Measurements from ENCODE around the gene ZBTB38.

ZBTB38 gene

DNA sequence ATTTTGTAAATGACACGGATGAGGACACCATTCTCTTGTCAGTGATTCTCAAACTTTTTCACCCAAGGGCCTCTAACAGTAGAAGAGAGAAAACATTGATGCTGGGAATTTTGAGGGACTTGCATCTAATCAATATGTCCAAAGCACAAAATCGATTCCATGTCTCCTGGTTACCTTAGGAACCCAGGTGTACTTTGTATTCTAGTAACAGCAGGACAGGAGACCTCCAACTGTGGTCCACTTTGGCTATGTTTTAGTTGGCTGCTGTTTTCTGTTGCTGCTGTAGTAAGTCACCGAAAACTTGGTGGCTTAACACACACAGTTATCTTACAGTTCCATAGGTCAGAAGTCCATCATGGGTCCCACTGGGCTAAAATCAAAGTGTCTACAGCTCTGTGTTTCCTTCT is 24.4 kb upstream of the ZBTB38 start:
- Histone ChIP-seq H3K9me3 (ENCODE audit: control insufficient read depth, low read depth, low read length) (no peaks in the 10 kb centered on the region), H3K27me3 (ENCODE audit: control insufficient read depth, insufficient read depth, low read length) (no peaks in the 10 kb centered on the region), H3K27ac (ENCODE audit: low read length) (no peak overlapping the region), H3K9ac (ENCODE audit: low read length) (no peak overlapping the region), H3K36me3 (ENCODE audit: control insufficient read depth, low read depth, low read length) (no peaks in the 10 kb centered on the region), H3K4me1 (ENCODE audit: control insufficient read depth, low read depth, low read length) (no peaks in the 10 kb centered on the region), H3K4me3 (ENCODE audit: low read length) (no peak overlapping the region)

DNA sequence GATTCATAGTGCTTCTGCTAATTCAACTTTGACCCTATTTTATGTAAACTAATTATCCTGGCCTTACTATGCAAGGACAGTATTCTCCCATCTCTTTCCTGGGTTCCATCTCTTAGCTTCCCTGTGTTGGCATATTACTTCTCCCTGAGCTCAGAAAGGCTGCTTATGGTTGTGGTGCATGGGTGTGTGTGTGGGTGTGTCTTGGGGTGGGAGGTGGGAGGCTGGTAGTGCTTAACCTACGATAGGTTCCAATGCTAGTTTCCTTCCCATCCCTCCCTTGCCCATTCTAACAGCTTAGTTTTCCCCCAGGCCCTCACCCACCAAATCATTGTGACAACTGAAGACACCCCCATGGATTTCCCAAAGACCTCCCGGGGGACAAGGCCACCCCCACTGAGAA is 22.8 kb upstream of the ZBTB38 start:
- Histone ChIP-seq H3K27ac (ENCODE audit: low read length) (no peak overlapping the region), H3K4me1 (ENCODE audit: control insufficient read depth, low read depth, low read length) (no peaks in the 10 kb centered on the region), H3K36me3 (ENCODE audit: control insufficient read depth, low read depth, low read length) (no peaks in the 10 kb centered on the region), H3K9me3 (ENCODE audit: control insufficient read depth, low read depth, low read length) (no peaks in the 10 kb centered on the region), H3K27me3 (ENCODE audit: control insufficient read depth, insufficient read depth, low read length) (no peaks in the 10 kb centered on the region), H3K9ac (ENCODE audit: low read length) (no peak overlapping the region), H3K4me3 (ENCODE audit: low read length) (no peak overlapping the region)

DNA sequence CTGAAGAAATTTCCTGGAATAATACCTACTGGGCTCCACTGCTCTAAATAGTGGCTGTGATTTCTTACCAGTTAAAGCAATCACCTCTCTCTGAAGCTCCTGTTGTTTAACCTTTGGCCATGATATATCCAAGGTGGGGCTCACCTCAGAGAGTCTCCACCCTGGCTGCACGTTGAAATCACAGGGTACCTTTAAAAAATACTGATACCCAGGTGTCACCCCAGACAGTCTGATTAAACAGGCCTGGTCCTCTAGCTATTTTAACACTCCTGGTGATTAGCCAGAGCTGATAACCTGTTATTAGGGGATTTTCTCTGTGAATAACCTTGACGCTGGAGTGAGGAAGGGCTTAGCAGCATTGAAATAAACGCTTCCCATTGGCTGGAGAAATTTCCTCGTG is 22.3 kb upstream of the ZBTB38 start:
- no peaks in the 10 kb centered on the region for H3K36me3 ChIP-seq (ENCODE audit: control insufficient read depth, low read depth, low read length)
- H3K4me3 ChIP-seq (ENCODE audit: low read length), result no peak overlapping the region
- no peaks in the 10 kb centered on the region for H3K4me1 ChIP-seq (ENCODE audit: control insufficient read depth, low read depth, low read length)
- no peak overlapping the region for H3K9ac ChIP-seq (ENCODE audit: low read length)
- no peaks in the 10 kb centered on the region for H3K27me3 ChIP-seq (ENCODE audit: control insufficient read depth, insufficient read depth, low read length)
- H3K27ac ChIP-seq (ENCODE audit: low read length), result no peak overlapping the region
- no peaks in the 10 kb centered on the region for H3K9me3 ChIP-seq (ENCODE audit: control insufficient read depth, low read depth, low read length)

DNA sequence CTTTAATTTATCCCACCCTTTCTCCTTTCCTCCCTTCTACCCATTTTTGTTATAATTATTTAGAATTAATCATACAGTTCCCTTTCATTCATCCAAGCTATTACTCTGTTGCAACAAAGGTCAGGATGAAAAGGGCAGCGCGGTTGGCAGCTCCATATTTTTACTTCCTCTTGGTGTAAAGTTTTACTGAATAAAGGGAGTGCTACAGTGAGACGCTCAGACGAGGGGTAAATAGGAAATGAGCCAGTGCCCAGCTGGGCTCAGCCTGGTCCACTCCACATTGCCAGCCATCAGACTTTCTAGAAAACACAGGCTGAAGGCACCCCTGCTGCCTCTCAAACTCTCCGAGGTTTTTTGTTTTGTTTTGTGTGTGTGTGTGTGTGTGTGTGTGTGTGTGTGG is 21.9 kb upstream of the ZBTB38 start:
- H3K36me3 ChIP-seq (ENCODE audit: control insufficient read depth, low read depth, low read length), result no peaks in the 10 kb centered on the region
- H3K4me3 ChIP-seq (ENCODE audit: low read length), result no peak overlapping the region
- H3K4me1 ChIP-seq (ENCODE audit: control insufficient read depth, low read depth, low read length), result no peaks in the 10 kb centered on the region
- no peak overlapping the region for H3K27ac ChIP-seq (ENCODE audit: low read length)
- no peaks in the 10 kb centered on the region for H3K27me3 ChIP-seq (ENCODE audit: control insufficient read depth, insufficient read depth, low read length)
- no peaks in the 10 kb centered on the region for H3K9me3 ChIP-seq (ENCODE audit: control insufficient read depth, low read depth, low read length)
- H3K9ac ChIP-seq (ENCODE audit: low read length), result no peak overlapping the region

DNA sequence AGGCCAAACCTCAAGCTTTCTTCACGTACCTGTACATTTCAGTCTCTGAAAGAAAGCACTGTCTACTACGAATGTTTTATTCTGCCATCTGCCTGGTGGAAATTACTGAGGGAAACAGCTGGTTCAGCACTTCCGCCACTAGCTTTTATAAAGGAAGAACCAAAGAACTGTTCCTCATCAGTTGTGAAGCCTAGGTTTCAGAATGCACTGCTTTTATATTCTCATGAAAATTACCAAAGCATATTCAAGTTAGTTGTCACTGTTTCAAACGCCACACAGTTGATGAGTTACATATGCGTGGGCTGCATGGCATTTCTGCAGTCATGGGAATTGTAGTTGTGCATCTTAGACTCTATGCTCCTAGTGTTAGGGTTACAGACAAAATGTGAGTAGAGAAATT is 21.5 kb upstream of the ZBTB38 start:
- H3K36me3 ChIP-seq (ENCODE audit: control insufficient read depth, low read depth, low read length), result no peaks in the 10 kb centered on the region
- H3K9me3 ChIP-seq (ENCODE audit: control insufficient read depth, low read depth, low read length), result no peaks in the 10 kb centered on the region
- no peak overlapping the region for H3K27ac ChIP-seq (ENCODE audit: low read length)
- no peak overlapping the region for H3K9ac ChIP-seq (ENCODE audit: low read length)
- H3K27me3 ChIP-seq (ENCODE audit: control insufficient read depth, insufficient read depth, low read length), result no peaks in the 10 kb centered on the region
- H3K4me3 ChIP-seq (ENCODE audit: low read length), result no peak overlapping the region
- no peaks in the 10 kb centered on the region for H3K4me1 ChIP-seq (ENCODE audit: control insufficient read depth, low read depth, low read length)

DNA sequence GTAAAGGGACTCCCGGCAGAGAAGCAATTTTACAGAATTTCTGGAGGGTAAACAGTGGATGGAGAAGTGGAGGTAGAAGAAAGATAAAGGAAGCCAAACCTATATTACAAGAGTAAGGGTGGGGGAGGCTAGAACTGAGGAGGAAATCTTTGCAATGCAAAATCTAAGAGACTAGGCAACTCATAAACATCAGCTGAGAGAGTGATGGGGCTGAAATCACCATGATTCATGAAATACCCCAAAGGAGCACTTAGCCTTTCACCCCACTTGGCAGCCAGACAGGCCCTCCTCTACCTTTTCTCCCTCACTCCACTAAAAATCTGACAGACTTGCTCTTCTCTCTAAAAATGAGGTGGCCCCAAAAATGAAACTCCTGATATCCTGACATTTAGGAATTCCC is 19.5 kb upstream of the ZBTB38 start:
- no peak overlapping the region for H3K27ac ChIP-seq (ENCODE audit: low read length)
- no peak overlapping the region for H3K9ac ChIP-seq (ENCODE audit: low read length)
- H3K9me3 ChIP-seq (ENCODE audit: control insufficient read depth, low read depth, low read length), result no peaks in the 10 kb centered on the region
- no peak overlapping the region for H3K4me3 ChIP-seq (ENCODE audit: low read length)
- H3K4me1 ChIP-seq (ENCODE audit: control insufficient read depth, low read depth, low read length), result no peaks in the 10 kb centered on the region
- no peaks in the 10 kb centered on the region for H3K36me3 ChIP-seq (ENCODE audit: control insufficient read depth, low read depth, low read length)
- H3K27me3 ChIP-seq (ENCODE audit: control insufficient read depth, insufficient read depth, low read length), result no peaks in the 10 kb centered on the region

DNA sequence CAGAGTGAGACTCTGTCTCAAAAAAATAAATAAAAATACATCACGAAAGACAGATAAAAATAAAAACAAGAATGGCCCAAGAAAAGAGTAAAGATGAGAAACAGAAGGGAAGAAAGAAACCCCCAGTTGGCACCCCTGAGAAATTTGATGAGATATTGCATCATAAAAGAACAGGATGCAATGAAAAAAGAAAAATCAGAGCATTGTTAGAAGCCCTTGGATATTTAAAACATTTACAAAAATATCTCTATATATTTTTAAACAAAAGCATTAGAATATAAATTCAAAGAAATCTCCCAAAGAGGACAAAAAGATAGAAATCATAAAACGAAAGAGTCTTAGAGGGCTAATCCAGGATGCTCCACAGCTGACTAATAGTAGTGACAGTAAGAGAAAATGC is 18.6 kb upstream of the ZBTB38 start:
- no peak overlapping the region for H3K4me3 ChIP-seq (ENCODE audit: low read length)
- H3K9ac ChIP-seq (ENCODE audit: low read length), result no peak overlapping the region
- no peaks in the 10 kb centered on the region for H3K27me3 ChIP-seq (ENCODE audit: control insufficient read depth, insufficient read depth, low read length)
- no peaks in the 10 kb centered on the region for H3K36me3 ChIP-seq (ENCODE audit: control insufficient read depth, low read depth, low read length)
- no peak overlapping the region for H3K27ac ChIP-seq (ENCODE audit: low read length)
- no peaks in the 10 kb centered on the region for H3K4me1 ChIP-seq (ENCODE audit: control insufficient read depth, low read depth, low read length)
- no peaks in the 10 kb centered on the region for H3K9me3 ChIP-seq (ENCODE audit: control insufficient read depth, low read depth, low read length)

DNA sequence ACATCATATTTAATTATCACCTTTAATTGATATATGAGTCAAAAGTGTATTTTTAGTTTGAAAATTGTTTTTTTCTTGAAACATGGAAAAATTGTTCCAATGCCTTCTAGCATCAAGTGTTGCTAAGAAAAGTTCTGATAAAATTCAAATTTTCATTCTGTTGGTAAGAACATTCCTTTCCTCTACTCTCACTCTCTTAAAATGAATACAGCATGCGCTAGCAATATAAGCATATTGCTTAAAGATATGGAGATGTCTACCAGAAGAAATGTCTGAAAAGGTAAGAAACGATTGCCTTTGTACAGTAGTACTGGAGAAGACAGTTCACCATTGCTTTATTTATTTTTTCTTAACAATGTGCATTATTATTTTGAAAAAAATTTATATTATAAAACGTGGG is 17.6 kb upstream of the ZBTB38 start:
- Histone ChIP-seq H3K9ac (ENCODE audit: low read length) (no peak overlapping the region), H3K27ac (ENCODE audit: low read length) (no peak overlapping the region), H3K36me3 (ENCODE audit: control insufficient read depth, low read depth, low read length) (no peaks in the 10 kb centered on the region), H3K4me3 (ENCODE audit: low read length) (no peak overlapping the region), H3K9me3 (ENCODE audit: control insufficient read depth, low read depth, low read length) (no peaks in the 10 kb centered on the region), H3K27me3 (ENCODE audit: control insufficient read depth, insufficient read depth, low read length) (no peaks in the 10 kb centered on the region), H3K4me1 (ENCODE audit: control insufficient read depth, low read depth, low read length) (no peaks in the 10 kb centered on the region)

DNA sequence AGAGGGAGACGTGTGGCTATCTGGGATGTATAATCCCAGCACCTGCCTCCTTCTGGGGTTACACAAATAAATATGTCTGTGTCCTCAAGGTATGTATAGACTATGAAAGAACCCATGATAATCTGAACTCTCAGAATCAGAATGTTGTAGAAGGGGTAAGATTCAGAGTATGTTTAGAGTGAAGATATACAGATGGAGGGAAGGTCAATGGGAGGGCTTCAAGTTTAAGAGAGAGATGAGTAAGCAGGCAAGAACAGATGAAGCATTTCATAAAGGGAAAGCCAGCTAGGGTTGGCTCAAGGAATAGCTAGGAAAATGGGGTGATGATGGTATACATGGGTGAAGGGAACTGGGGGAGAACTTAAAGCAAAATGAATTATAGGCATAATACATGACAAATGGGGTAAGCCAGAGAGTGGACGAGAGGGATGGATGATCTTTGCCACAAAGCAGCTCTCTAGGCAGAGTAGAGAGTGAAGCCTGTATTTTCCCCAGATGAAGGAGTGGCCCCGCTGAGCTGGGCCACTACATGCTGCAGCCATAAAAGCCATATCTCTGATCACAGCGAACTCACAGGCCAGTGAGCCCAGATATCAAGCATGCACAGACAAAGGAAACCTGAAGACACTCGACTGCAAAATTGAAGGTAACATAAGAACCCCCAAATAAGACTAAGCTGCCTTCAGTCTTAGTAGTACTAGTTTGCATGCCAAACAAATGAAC is 15.9 kb upstream of the ZBTB38 start:
- no peak overlapping the region for H3K9ac ChIP-seq (ENCODE audit: low read length)

DNA sequence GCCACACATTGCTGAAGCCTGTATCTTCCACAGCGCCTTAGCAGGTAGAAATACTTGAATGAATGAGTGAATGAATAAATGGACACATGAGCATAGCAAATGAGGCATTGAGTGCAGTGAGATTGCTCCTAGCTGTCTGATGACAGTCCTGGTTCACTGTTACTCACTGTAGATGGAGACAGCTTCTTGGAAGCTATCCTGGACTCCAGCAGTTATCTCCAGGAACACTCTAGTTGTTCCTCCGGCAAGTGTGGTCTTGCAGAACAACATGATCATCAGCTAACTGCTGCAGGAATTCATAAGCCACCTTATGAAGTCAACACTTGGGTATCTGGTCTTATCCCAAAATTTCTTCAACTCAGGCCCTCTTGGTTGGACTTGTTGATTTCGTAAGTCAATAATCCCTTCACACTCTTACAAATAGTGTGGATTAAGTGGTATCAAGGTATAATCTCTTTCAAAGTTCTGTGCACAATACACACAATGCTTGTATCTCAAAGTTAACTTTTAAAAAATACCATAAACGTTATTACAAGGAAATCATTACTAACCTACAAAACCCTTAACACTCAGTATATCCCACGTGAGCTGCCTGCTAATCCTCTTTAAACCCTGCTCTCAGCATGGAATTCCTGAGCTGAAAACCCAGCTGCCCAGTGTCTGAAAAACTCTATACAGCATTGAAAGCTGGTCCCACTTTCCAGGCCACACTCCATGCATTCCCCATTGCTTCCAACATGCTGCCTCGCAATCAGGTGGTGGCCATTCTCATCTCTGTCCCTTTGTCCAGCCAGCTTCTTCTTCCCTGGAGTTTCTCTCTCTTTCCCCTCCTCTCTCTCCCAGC is 14.4 kb upstream of the ZBTB38 start:
- Histone ChIP-seq H3K36me3 (ENCODE audit: control insufficient read depth, low read depth, low read length) (no peaks in the 10 kb centered on the region), H3K27me3 (ENCODE audit: control insufficient read depth, insufficient read depth, low read length) (no peaks in the 10 kb centered on the region), H3K9ac (ENCODE audit: low read length) (no peak overlapping the region), H3K4me1 (ENCODE audit: control insufficient read depth, low read depth, low read length) (no peaks in the 10 kb centered on the region), H3K4me3 (ENCODE audit: low read length) (no peak overlapping the region), H3K9me3 (ENCODE audit: control insufficient read depth, low read depth, low read length) (no peaks in the 10 kb centered on the region), H3K27ac (ENCODE audit: low read length) (no peak overlapping the region)

More for the DNA sequence above, 15.9 kb upstream of the ZBTB38 start:
- Histone ChIP-seq H3K36me3 (ENCODE audit: control insufficient read depth, low read depth, low read length) (no peaks in the 10 kb centered on the region), H3K27ac (ENCODE audit: low read length) (no peak overlapping the region), H3K9me3 (ENCODE audit: control insufficient read depth, low read depth, low read length) (no peaks in the 10 kb centered on the region), H3K4me1 (ENCODE audit: control insufficient read depth, low read depth, low read length) (no peaks in the 10 kb centered on the region), H3K27me3 (ENCODE audit: control insufficient read depth, insufficient read depth, low read length) (no peaks in the 10 kb centered on the region), H3K4me3 (ENCODE audit: low read length) (no peak overlapping the region)

DNA sequence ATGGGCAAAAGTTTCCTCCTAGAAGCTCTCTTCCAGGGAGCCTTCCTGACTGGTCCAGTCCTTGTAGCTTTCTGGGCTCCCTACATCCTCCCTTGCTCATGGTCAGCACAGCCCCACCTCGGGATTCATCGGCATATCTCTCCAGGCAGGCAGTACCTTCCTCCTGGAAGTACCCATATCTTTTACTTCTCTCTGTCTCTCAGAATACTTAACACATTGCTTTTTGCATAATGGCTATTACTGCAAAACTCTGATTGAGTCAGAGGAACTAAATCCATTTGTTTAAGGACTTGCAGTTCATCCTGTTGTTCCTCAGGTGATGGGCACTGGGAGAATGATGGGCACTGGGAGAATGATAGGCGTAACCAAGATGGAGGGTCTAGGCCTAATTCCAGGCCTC is 13.8 kb upstream of the ZBTB38 start:
- H3K9ac ChIP-seq (ENCODE audit: low read length), result no peak overlapping the region
- no peaks in the 10 kb centered on the region for H3K9me3 ChIP-seq (ENCODE audit: control insufficient read depth, low read depth, low read length)
- no peak overlapping the region for H3K4me3 ChIP-seq (ENCODE audit: low read length)
- no peaks in the 10 kb centered on the region for H3K27me3 ChIP-seq (ENCODE audit: control insufficient read depth, insufficient read depth, low read length)
- no peaks in the 10 kb centered on the region for H3K4me1 ChIP-seq (ENCODE audit: control insufficient read depth, low read depth, low read length)
- H3K36me3 ChIP-seq (ENCODE audit: control insufficient read depth, low read depth, low read length), result no peaks in the 10 kb centered on the region
- no peak overlapping the region for H3K27ac ChIP-seq (ENCODE audit: low read length)

DNA sequence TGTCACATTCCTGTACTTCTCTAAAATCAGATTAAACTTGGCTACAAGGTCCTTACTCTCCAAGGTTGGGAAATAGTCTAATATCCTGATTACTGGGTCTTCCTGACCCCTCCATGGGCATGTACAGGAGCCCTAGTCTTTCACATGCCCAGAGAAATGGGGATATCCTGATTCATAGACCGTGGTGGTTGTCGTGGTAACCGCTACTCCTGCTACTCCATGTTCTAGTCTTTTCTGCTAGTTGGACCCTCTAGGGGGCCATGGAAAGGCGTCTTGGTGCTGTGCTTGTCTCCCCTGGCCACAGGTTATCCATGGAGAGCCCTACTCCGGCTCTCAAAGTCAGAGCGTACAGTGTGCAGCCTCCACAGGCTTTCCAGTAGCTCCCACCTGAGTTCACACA is 13.1 kb upstream of the ZBTB38 start:
- Histone ChIP-seq H3K9me3 (ENCODE audit: control insufficient read depth, low read depth, low read length) (no peaks in the 10 kb centered on the region), H3K4me3 (ENCODE audit: low read length) (no peak overlapping the region), H3K27ac (ENCODE audit: low read length) (no peak overlapping the region), H3K9ac (ENCODE audit: low read length) (no peak overlapping the region), H3K27me3 (ENCODE audit: control insufficient read depth, insufficient read depth, low read length) (no peaks in the 10 kb centered on the region), H3K4me1 (ENCODE audit: control insufficient read depth, low read depth, low read length) (no peaks in the 10 kb centered on the region), H3K36me3 (ENCODE audit: control insufficient read depth, low read depth, low read length) (no peaks in the 10 kb centered on the region)

All from iPS-18a (cell line).